Coronary artery (tissue), 2 donors: Measurements from ENCODE around the gene CNOT1.

Experiments
- DNase-seq: peaks from one replicate; pipeline ENCODE4 v3.0.0-alpha.2; 2017; ENCODE audit warnings: low spot score
- H3K27ac ChIP-seq, 2 donors: fragments of 200-600 bp; sonication (generic); one replicate each; pipeline ENCODE4 v1.5.1; 2016 to 2019
- H3K4me3 ChIP-seq: fragments of 200-600 bp; sonication (generic); 2 replicates; pipeline ENCODE4 v1.5.1; 2016; ENCODE audit warnings: mild to moderate bottlenecking, moderate library complexity
- TF ChIP-seq, protein P1 (sequence below): fragments of 200-600 bp; sonication (generic); IDR thresholded peaks from one replicate; pipeline ENCODE4 v1.5.1; 2019; ENCODE audit warnings: antibody characterized with exemption

CNOT1 gene

DNA sequence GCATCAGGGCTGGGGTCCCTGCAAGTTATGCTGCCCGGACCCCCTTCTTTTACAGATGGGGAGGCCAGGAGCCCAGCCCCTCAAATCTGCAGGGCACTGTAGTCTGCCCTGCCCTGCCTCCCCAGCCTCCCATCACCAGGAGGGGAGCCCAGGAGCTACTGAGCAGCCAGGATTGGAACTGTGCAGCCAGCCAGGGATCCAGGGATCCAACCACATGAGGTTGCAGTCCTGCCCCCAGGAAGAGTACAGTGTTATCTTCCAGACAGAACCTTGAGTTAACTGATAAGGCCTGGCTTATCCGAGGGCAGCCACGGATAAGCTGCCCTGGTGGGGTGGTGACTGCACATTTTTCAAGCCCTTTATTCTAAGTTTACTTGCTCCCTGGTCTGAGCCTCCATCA, 141.1 kb downstream of the CNOT1 start:
- no peak overlapping the region for H3K27ac ChIP-seq
- TF ChIP-seq, protein P1, sequence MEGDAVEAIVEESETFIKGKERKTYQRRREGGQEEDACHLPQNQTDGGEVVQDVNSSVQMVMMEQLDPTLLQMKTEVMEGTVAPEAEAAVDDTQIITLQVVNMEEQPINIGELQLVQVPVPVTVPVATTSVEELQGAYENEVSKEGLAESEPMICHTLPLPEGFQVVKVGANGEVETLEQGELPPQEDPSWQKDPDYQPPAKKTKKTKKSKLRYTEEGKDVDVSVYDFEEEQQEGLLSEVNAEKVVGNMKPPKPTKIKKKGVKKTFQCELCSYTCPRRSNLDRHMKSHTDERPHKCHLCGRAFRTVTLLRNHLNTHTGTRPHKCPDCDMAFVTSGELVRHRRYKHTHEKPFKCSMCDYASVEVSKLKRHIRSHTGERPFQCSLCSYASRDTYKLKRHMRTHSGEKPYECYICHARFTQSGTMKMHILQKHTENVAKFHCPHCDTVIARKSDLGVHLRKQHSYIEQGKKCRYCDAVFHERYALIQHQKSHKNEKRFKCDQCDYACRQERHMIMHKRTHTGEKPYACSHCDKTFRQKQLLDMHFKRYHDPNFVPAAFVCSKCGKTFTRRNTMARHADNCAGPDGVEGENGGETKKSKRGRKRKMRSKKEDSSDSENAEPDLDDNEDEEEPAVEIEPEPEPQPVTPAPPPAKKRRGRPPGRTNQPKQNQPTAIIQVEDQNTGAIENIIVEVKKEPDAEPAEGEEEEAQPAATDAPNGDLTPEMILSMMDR: no peak

DNA sequence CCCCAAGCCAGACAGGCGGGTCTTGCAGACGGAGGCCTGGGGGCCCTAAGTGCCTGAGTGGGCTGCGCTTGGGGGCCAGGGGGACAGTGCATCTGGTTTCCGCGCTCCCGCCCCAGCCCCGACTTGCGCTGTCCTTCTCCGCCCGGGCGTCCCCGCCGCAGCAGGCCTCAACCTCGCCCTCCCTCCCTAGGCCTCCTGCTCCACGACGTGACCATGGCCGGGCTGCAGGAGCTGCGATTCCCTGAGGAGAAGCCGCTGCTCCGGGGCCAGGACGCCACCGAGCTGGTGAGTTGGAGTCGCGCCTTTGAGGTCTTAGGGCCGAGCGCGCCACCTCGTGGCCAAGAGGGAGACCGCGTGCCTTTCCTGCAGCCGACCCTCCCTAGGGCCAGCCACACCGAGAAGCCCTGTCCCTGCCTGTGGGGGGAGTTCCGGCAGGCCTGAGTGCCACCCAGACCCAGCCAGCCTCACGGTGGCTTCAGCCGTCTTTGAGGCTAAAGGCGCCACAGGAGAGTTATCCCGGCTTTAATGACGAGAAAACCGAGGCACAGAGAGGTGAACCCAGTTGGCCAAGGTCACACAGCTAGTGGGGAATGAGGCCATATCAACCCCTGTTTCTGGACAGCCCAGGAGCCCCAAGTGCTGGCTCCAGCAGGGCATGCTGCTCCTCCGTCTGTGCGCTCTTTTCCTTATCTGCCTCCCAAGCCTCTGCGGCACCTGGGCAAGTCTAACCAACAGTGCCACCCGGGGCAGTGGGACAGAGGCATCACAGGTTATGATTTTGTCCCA, 141.9 kb downstream of the CNOT1 start:
- Histone ChIP-seq H3K27ac (no peak overlapping the region), H3K4me3 (peak overlapping the region; percentile 55)
- DNase-seq: no peak

More for the DNA sequence above, 141.1 kb downstream of the CNOT1 start:
- DNase-seq: no peak
- H3K4me3 ChIP-seq: no peak overlapping the region

DNA sequence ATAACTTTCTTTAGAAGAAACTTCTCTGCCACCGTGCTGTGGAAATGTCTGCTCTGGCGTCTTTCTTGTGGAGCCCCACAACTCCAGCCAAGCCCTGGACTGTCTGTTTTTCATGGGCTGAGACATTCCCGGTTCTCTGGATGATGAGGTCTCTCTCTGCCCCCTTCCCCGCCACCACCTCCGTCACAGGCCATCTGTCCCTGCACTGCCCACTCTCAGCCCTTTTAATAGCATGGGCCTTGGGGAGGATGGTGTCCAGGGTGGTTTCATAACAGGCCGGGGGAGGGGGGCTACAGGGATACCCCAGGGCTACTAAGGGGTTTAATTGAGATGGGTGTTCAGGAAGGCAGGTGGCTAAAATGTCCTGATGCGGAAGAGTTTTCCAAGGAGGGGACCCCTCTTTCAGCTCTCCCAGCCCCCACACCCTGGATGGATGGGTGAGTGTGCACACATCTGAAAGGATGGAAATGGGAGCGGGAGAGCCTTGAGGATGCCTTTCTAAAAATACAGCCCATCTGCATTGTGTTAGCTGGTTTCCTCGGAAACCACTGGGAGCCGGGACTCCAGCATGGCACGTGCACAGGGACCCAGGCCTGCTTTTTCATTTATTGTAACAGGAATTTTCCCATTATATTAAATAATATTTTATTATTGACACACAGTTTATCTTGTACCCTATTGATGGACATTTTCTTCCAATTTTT, 144.3 kb downstream of the CNOT1 start:
- TF ChIP-seq, protein P1: no peak
- Histone ChIP-seq H3K27ac (no peak overlapping the region), H3K4me3 (no peak overlapping the region)
- no peak for DNase-seq

More for the DNA sequence above, 141.9 kb downstream of the CNOT1 start:
- TF ChIP-seq, protein P1: peak; percentile 68

DNA sequence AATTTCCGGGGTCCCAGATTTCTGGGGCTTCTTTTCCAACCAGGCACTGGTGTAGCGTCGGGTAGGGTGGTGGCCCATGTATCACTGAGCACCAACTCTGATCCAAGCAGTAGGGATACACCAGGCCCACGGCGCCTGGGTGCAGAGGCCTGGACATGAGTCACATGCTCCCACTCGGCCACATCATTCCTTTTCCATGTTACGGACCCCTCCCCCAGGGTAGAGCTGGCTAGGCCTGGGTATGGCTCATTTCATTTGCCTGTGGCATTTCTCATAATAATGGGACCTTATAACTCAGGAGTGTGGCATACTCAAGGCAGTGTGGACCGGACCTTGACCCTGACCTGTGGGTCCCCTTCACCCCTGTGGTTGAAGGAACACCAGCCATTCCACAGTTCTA, 147.7 kb downstream of the CNOT1 start:
- TF ChIP-seq, protein P1: no peak
- Histone ChIP-seq H3K4me3 (no peak overlapping the region), H3K27ac (no peak overlapping the region)
- no peak for DNase-seq

- Histone ChIP-seq H3K27ac (no peak overlapping the region), H3K4me3 (no peak overlapping the region)
- TF ChIP-seq, protein P1: no peak
These were observed 148.3 kb downstream of the CNOT1 start for GRCh38 chr16:58481226-58481869.

DNA sequence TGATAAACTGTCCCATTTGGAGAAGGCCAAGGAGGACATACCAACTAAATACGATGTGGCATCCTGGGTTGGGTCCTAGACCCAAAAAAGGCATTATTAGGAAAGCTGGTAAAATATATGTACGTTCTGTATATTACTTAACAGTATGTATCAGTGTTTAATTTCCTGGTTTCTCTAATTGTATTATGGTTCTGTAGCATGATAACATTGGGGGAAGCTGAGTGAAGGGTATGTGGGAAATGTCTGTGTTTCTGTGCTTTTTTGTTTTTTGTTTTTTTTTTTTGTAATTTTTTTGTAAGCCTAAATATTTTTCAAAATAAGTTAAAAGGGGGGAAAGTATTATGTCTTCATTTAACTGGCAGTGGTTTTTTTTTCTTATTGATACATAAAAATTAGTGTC, 151.2 kb downstream of the CNOT1 start:
- Histone ChIP-seq H3K4me3 (no peak overlapping the region), H3K27ac (no peak overlapping the region)
- TF ChIP-seq, protein P1: no peak
- DNase-seq: no peak

More at GRCh38 chr16:58481226-58481869, 148.3 kb downstream of the CNOT1 start:
- no peak for DNase-seq
